Kidney epithelial cell (primary cell): ENCODE data around the gene PI4KA. TPM values are rescaled to one million over a fixed set of nuclear protein-coding genes. Genes with fewer than 3 reads are reported as not detected.
"Not testable (repeated sequence)": the region's sequence is repeated elsewhere in the genome, so short reads cannot be mapped to it uniquely, and the experiment has no call there.

Experiments used
- DNase-seq: peaks from one replicate; pipeline ENCODE4 v3.0.0-alpha.2; 2010; ENCODE audit warnings: low read depth
- H3K27me3 ChIP-seq: 2 replicates; pipeline ENCODE4 v1.6.0; 2011; ENCODE audit warnings: low read length; ENCODE audit not compliant: control insufficient read depth, insufficient read depth
- H3K36me3 ChIP-seq: 2 replicates; pipeline ENCODE4 v1.5.1; 2011; ENCODE audit warnings: low read length; ENCODE audit not compliant: control insufficient read depth, insufficient read depth
- H3K4me3 ChIP-seq: 2 replicates; pipeline ENCODE4 v1.5.1; 2011; ENCODE audit warnings: low read depth, mild to moderate bottlenecking, control low read depth, low read length
- total RNA-seq: library from RNA; depleted of rRNA; stranded (reverse); fragments of >200 nt; gene quantifications from 2 replicates; pipeline ENCODE4 v1.2.3, GENCODE V29; 2015
- TF ChIP-seq, protein P1 (sequence below): IDR thresholded peaks from 2 replicates; pipeline ENCODE4 v1.5.1; 2011; ENCODE audit warnings: mild to moderate bottlenecking, moderate library complexity, low read length, control low read depth, inconsistent platforms; ENCODE audit not compliant: insufficient read depth, poor library complexity, severe bottlenecking

The PI4KA gene
- total RNA-seq, 1 donor from 2014 or later: 50.6 TPM

DNA sequence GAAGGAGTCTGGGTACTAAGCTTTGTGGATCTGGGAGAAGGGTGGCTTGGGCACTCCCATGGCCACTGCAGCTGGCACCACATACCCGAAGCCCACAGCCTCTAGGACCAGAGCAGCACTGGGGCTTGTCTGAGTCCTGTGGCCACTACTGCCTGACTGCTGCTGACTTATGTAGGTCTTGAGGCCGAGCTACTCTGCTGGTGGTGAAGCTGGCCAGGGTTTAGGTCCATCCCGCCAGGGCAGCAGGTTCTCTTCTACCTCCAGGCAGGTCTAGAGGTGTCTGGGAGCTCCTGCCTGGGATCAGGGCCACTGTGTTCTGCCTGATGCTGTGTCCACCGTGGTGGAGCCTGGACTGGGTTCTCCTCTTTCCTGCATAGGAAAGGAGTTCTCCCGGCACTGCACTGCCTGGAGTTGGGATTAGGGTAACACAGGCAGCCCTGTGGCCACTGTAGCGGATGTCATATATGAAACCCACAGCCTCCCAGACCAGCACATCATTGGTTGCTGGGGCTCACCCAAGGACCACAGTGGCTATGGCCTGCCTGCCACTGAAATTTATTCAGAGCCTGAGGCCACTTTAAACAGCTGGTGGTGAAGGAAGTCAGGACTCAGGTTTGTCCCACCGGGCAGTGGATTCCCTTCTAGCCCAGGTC is 194.5 kb downstream of the PI4KA start:
- no peak for DNase-seq
- TF ChIP-seq, protein P1, sequence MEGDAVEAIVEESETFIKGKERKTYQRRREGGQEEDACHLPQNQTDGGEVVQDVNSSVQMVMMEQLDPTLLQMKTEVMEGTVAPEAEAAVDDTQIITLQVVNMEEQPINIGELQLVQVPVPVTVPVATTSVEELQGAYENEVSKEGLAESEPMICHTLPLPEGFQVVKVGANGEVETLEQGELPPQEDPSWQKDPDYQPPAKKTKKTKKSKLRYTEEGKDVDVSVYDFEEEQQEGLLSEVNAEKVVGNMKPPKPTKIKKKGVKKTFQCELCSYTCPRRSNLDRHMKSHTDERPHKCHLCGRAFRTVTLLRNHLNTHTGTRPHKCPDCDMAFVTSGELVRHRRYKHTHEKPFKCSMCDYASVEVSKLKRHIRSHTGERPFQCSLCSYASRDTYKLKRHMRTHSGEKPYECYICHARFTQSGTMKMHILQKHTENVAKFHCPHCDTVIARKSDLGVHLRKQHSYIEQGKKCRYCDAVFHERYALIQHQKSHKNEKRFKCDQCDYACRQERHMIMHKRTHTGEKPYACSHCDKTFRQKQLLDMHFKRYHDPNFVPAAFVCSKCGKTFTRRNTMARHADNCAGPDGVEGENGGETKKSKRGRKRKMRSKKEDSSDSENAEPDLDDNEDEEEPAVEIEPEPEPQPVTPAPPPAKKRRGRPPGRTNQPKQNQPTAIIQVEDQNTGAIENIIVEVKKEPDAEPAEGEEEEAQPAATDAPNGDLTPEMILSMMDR: no peak
- Histone ChIP-seq H3K36me3 (no peaks in the 10 kb centered on the region), H3K4me3 (no peak overlapping the region), H3K27me3 (no peaks in the 10 kb centered on the region)

DNA sequence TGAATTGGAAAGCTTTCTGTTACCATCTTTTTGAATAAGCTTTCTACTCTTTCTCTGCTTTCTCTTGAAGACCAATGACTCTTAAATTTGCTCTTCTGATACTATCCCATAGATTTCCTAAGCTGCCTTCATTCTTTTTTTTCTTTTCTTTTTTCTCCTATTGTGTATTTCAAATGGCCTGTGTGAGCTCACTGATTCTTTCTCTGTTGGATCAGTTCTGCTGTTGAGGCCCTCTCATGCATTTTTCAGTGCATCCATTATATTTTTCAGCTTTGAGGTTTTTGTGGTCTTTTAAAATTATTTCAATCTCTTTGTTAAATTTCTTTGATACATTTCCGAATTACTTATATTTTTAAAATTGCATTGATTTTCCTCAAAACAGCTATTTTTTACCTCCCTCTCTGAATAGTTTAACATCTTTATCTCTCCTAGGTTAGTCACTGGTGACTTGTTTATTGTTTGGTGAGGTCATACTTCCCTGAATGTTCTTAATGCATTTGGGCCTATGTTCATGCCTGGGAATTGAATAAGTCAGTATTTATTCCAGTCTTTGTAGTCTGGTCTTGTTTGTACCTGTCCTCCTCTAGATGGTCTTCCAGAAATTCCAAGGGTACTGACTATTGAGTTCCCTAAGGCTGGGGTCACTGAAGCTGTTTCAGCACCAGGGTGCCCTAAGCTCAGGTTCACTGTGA is 195.3 kb downstream of the PI4KA start:
- no peaks in the 10 kb centered on the region for H3K36me3 ChIP-seq
- no peak overlapping the region for H3K4me3 ChIP-seq
- H3K27me3 ChIP-seq: no peaks in the 10 kb centered on the region
- DNase-seq: no peak
- TF ChIP-seq, protein P1: no peak

DNA sequence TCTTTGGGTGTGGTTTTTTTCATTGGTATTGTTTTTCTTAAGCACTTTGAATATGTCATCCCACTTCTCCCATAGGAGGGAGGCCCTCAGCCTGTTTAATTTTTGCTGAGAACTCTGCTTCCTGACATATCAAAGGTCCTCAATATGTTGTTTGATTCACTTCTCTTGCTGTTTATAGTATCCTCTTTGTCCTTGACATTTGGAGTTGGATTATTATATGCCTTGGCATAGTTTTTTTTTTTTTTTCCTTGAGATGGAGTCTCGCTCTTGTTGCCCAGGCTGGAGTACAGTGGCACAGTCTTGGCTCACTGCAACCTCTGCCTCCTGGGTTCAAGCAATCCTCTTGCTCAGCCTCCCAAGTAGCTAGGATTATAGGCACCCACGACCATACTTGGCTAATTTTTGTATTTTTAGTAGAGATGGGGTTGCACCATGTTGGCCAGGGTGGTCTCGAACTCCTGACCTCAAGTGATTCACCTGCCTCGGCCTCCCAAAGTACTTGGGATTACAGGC is 196.0 kb downstream of the PI4KA start:
- not testable (repeated sequence) for H3K36me3 ChIP-seq, H3K27me3 ChIP-seq, DNase-seq, H3K4me3 ChIP-seq

DNA sequence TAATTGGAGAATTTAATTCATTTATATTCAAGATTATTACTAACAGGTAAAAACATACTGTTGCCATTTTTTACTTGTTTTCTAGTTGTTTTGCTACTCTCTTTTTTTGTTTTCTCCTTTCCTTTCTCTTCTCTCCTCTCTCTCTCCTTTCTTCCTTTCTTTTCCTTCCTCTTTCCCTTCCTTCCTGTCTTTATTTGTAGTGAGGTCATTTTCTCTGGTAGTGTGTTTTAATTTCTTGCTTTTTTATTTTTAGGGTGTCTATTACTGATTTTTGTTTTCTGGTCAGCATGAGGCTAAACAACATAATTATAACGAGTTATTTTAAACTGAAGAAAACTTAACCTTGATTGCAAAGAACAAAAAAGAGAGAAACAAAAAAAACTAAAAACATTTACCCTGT is 197.1 kb downstream of the PI4KA start:
- no peak for DNase-seq
- H3K4me3 ChIP-seq: no peak overlapping the region
- no peaks in the 10 kb centered on the region for H3K27me3 ChIP-seq
- H3K36me3 ChIP-seq: no peaks in the 10 kb centered on the region
- TF ChIP-seq, protein P1: no peak

DNA sequence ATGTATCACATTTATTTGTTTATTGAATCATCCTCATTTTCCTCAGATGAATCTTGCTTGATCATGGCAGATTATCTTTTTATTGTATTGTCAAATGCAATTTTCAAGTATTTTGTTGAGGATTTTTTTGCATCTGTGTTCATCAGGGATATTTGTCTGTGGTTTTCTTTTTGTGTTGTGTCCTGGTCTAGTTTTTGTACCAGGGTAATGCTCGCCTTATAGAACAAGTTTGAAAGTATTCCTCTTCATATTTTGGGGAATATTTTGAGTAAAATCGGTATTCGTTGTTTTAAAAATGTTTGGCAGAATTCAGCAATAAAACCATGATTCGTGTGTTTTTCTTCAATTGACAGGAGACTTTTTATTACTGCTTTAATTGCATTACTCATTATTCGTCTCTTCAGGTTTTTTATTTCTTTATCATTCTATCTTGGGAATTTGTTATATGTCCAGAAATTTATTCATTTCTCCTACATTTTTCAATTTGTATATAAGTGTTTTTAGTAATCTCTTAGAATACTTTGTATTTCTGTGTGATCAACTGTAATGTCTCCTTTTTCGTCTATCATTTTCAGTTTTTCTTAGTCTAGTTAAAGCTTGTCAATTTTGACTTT is 198.1 kb downstream of the PI4KA start:
- Histone ChIP-seq H3K4me3 (no peak overlapping the region), H3K27me3 (no peaks in the 10 kb centered on the region), H3K36me3 (no peaks in the 10 kb centered on the region)
- TF ChIP-seq, protein P1: no peak
- DNase-seq: no peak

DNA sequence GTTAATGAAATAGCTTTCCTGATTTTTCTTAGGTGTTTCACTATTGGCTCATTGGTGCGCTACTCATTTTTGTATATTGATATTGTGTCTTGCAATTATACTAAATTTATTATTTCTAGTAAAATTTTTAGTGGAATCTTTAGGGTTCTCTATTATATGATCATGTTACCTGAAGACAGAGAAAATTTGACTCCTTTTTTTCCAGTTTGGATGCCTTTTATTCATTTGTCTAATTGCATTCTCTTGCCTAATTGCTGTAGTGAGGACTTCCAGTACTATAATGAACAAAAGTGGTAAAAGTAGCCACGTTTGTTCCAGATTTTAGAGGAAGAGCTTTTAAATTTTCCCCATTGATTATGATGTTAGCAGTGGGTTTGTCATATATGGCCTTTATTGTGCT is 198.7 kb downstream of the PI4KA start:
- no peaks in the 10 kb centered on the region for H3K27me3 ChIP-seq
- H3K4me3 ChIP-seq: no peak overlapping the region
- TF ChIP-seq, protein P1: no peak
- DNase-seq: no peak
- no peaks in the 10 kb centered on the region for H3K36me3 ChIP-seq
